GM23338 (cell line): ENCODE data around the gene SOAT2. TPM values are rescaled to one million over a fixed set of nuclear protein-coding genes. Genes with fewer than 3 reads are reported as not detected.

Experiments used
- ATAC-seq: fragments of 200-7000 bp; cut with Tn5 transposase; 3 replicates; pipeline ENCODE4 v1.9.1; 2020
- DNase-seq: peaks from one replicate; pipeline ENCODE4 v3.0.0-alpha.2; 2015; ENCODE audit warnings: low spot score
- H2AFZ ChIP-seq: fragments of 200-600 bp; sonication (generic); 2 replicates; pipeline ENCODE4 v1.8.0; 2016; ENCODE audit warnings: antibody characterized with exemption, mild to moderate bottlenecking, moderate library complexity
- H3F3A ChIP-seq: fragments of 200-600 bp; sonication (generic); replicated peaks from 2 replicates; pipeline ENCODE4 v1.8.0; 2017; ENCODE audit warnings: antibody characterized with exemption, mixed run types, low read depth
- H3K27ac ChIP-seq: fragments of 200-600 bp; sonication (generic); 2 replicates; pipeline ENCODE4 v1.6.1; 2016; ENCODE audit warnings: low read depth
- H3K27me3 ChIP-seq: fragments of 200-600 bp; sonication (generic); 2 replicates; pipeline ENCODE4 v1.8.0; 2016; ENCODE audit warnings: mild to moderate bottlenecking, mixed run types, moderate library complexity; ENCODE audit not compliant: insufficient read depth
- H3K36me3 ChIP-seq: fragments of 200-600 bp; sonication (generic); 2 replicates; pipeline ENCODE4 v1.8.0; 2016; ENCODE audit warnings: mild to moderate bottlenecking; ENCODE audit not compliant: insufficient read depth
- H3K4me1 ChIP-seq: fragments of 200-600 bp; sonication (generic); 2 replicates; pipeline ENCODE4 v1.8.0; 2016; ENCODE audit warnings: mild to moderate bottlenecking, moderate library complexity; ENCODE audit not compliant: insufficient read depth
- H3K4me2 ChIP-seq: fragments of 200-600 bp; sonication (generic); 2 replicates; pipeline ENCODE4 v1.7.1; 2017; ENCODE audit warnings: mixed run types
- H3K4me3 ChIP-seq: fragments of 200-600 bp; sonication (generic); 2 replicates; pipeline ENCODE4 v1.6.1; 2016; ENCODE audit warnings: mixed run types
- H3K79me2 ChIP-seq: fragments of 200-600 bp; sonication (generic); replicated peaks from 2 replicates; pipeline ENCODE4 v1.8.0; 2017; ENCODE audit warnings: mild to moderate bottlenecking; ENCODE audit not compliant: insufficient read depth
- H3K9me2 ChIP-seq: fragments of 200-600 bp; sonication (generic); 2 replicates; pipeline ENCODE4 v1.8.0; 2017; ENCODE audit not compliant: insufficient read depth
- H4K20me1 ChIP-seq: fragments of 200-600 bp; sonication (generic); replicated peaks from 2 replicates; pipeline ENCODE4 v1.8.0; 2017; ENCODE audit warnings: mild to moderate bottlenecking; ENCODE audit not compliant: insufficient read depth
- H3K27ac Mint-ChIP-seq: 2 replicates; pipeline ENCODE4 v1.8.0; 2020; ENCODE audit warnings: inconsistent platforms, mild to moderate bottlenecking, moderate library complexity, mixed read lengths
- H3K27me3 Mint-ChIP-seq: 3 replicates; pipeline ENCODE4 v1.8.0; 2022; ENCODE audit warnings: low read depth, mild to moderate bottlenecking, moderate library complexity, mixed read lengths, inconsistent platforms; ENCODE audit not compliant: insufficient read depth, poor library complexity
- H3K36me3 Mint-ChIP-seq: 3 replicates; pipeline ENCODE4 v1.8.0; 2021; ENCODE audit warnings: low read depth, mild to moderate bottlenecking, inconsistent platforms, moderate library complexity, mixed read lengths
- H3K4me1 Mint-ChIP-seq: 3 replicates; pipeline ENCODE4 v1.8.0; 2020; ENCODE audit warnings: mild to moderate bottlenecking, inconsistent platforms, mixed read lengths
- H3K4me3 Mint-ChIP-seq: 3 replicates; pipeline ENCODE4 v1.8.0; 2021; ENCODE audit warnings: moderate library complexity, mild to moderate bottlenecking, inconsistent platforms, mixed read lengths
- H3K9me3 Mint-ChIP-seq: 3 replicates; pipeline ENCODE4 v1.8.0; 2020; ENCODE audit warnings: moderate library complexity, mild to moderate bottlenecking, inconsistent platforms, mixed read lengths
- CREB1 ChIP-seq: fragments of 250-450 bp; sonication (Bioruptor Pico); IDR thresholded peaks from 2 replicates; pipeline ENCODE4 v1.5.0; 2020; ENCODE audit warnings: low read depth, mild to moderate bottlenecking, moderate library complexity
- EZH2 ChIP-seq: fragments of 200-600 bp; sonication (generic); IDR thresholded peaks from one replicate; pipeline ENCODE4 v1.8.0; 2017; ENCODE audit warnings: antibody characterized with exemption, mild to moderate bottlenecking, low read depth; ENCODE audit not compliant: unreplicated experiment
- EZH2phosphoT487 ChIP-seq: fragments of 200-600 bp; sonication (generic); IDR thresholded peaks from one replicate; pipeline ENCODE4 v1.8.1; 2018; ENCODE audit warnings: antibody characterized with exemption; ENCODE audit not compliant: unreplicated experiment
- JUNB ChIP-seq: IDR thresholded peaks from one replicate; pipeline ENCODE4 v1.6.1; 2016; ENCODE audit warnings: antibody characterized with exemption; ENCODE audit not compliant: unreplicated experiment
- NANOG ChIP-seq: IDR thresholded peaks from 2 replicates; pipeline ENCODE4 v1.6.1; 2016; ENCODE audit warnings: antibody characterized with exemption, borderline replicate concordance
- POLR2AphosphoS5 ChIP-seq: IDR thresholded peaks from 2 replicates; pipeline ENCODE4 v1.6.1; 2016; ENCODE audit warnings: antibody characterized with exemption, low read depth
- STAT1 ChIP-seq: IDR thresholded peaks from one replicate; pipeline ENCODE4 v1.6.1; 2016; ENCODE audit warnings: antibody characterized with exemption; ENCODE audit not compliant: unreplicated experiment
- ZNF114 ChIP-seq: fragments of 250-450 bp; sonication (Bioruptor Pico); IDR thresholded peaks from 2 replicates; pipeline ENCODE4 v1.5.0; 2020; ENCODE audit warnings: mild to moderate bottlenecking, moderate library complexity
- ZNF331 ChIP-seq: fragments of 250-450 bp; sonication (Bioruptor Pico); IDR thresholded peaks from 2 replicates; pipeline ENCODE4 v1.5.0; 2020; ENCODE audit warnings: low read depth, mild to moderate bottlenecking, moderate library complexity
- polyA plus RNA-seq: library from polyadenylated mRNA; unstranded; fragments of >200 nt; fragmentation: Nextera tagmentation; extraction: Ambion mirVana; gene quantifications from 2 replicates; pipeline ENCODE4 v1.2.1, GENCODE V29; 2016
- total RNA-seq: library from RNA; depleted of rRNA; stranded (reverse); fragments of >200 nt; shearing (Covaris generic); gene quantifications from 2 replicates; pipeline ENCODE4 v1.2.3, GENCODE V29; 2014
- TF ChIP-seq, protein P1 (sequence below), 2 experiments: fragments of 200-600 bp in 1 of 2; sonication (generic) in 1 of 2; conservative IDR thresholded peaks; 2 replicates each; pipeline versions ENCODE4 v1.5.1 to v1.6.1; 2016 to 2017; ENCODE audit warnings: antibody characterized with exemption in 2 of 2, low read depth in 2 of 2, mild to moderate bottlenecking in 2 of 2, moderate library complexity in 1 of 2
- TF ChIP-seq, protein P2 (sequence below): fragments of 250-450 bp; sonication (Bioruptor Pico); IDR thresholded peaks from 2 replicates; pipeline ENCODE4 v1.5.0; 2020; ENCODE audit warnings: mild to moderate bottlenecking, moderate library complexity

Gene SOAT2
- total and polyA plus RNA-seq, 2 experiments from 2014 or later = not detected

DNA sequence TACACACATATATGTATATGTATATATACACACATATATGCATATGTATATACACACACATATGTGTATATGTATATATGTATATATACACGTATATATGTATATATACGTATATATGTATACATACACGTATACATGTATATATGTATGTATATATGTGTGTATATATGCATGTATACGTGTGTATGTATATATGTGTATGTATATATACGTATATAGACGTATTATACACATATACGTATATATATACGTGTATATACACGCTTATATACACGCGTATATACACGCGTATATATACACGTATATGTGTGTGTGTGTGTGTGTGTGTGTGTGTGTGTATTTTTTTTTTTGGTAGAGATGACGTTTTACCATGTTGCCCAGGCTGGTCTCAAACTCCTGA is 44.4 kb downstream of the SOAT2 start:
- TF ChIP-seq EZH2phosphoT487 = no peak
- no peak for TF ChIP-seq EZH2
- no peak for TF ChIP-seq POLR2AphosphoS5
- no peak for TF ChIP-seq STAT1
- TF ChIP-seq, protein P1, sequence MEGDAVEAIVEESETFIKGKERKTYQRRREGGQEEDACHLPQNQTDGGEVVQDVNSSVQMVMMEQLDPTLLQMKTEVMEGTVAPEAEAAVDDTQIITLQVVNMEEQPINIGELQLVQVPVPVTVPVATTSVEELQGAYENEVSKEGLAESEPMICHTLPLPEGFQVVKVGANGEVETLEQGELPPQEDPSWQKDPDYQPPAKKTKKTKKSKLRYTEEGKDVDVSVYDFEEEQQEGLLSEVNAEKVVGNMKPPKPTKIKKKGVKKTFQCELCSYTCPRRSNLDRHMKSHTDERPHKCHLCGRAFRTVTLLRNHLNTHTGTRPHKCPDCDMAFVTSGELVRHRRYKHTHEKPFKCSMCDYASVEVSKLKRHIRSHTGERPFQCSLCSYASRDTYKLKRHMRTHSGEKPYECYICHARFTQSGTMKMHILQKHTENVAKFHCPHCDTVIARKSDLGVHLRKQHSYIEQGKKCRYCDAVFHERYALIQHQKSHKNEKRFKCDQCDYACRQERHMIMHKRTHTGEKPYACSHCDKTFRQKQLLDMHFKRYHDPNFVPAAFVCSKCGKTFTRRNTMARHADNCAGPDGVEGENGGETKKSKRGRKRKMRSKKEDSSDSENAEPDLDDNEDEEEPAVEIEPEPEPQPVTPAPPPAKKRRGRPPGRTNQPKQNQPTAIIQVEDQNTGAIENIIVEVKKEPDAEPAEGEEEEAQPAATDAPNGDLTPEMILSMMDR (conservative IDR thresholded peaks at IDR 0.05; ENCODE audit: low read depth in 2 of 2) = no peak
- TF ChIP-seq CREB1 (CRISPR knock-in tag) = no peak
- no peak for TF ChIP-seq ZNF114 (CRISPR knock-in tag)
- H3K4me1 ChIP-seq = 0 out of 2 replicates have a peak, but pooled peaks cover 2% of the 10 kb centered on the region
- H3K27ac ChIP-seq = no peak overlapping the region
- DNase-seq = no peak
- H4K20me1 ChIP-seq = no peaks in the 10 kb centered on the region
- H3K36me3 ChIP-seq = no peaks in the 10 kb centered on the region
- H3K27me3 Mint-ChIP-seq = no peaks in the 10 kb centered on the region
- no peak overlapping the region for H3K4me2 ChIP-seq
- H3K4me3 ChIP-seq = no peak overlapping the region
- H3K4me1 Mint-ChIP-seq = peaks cover 3% of the 10 kb centered on the region; the same call in 2 of the 3 replicates
- H3K27me3 ChIP-seq = no peaks in the 10 kb centered on the region
- H3K4me3 Mint-ChIP-seq = no peak overlapping the region
- no peaks in the 10 kb centered on the region for H3K36me3 Mint-ChIP-seq
- no peak overlapping the region for H2AFZ ChIP-seq
- H3K79me2 ChIP-seq = no peaks in the 10 kb centered on the region
- no peaks in the 10 kb centered on the region for H3K9me2 ChIP-seq
- peaks cover 17% of the 10 kb centered on the region for H3F3A ChIP-seq
- H3K9me3 Mint-ChIP-seq = peaks cover 3% of the 10 kb centered on the region; the same call in 1 of the 3 replicates
- H3K27ac Mint-ChIP-seq = no peak overlapping the region
- no peak for ATAC-seq

DNA sequence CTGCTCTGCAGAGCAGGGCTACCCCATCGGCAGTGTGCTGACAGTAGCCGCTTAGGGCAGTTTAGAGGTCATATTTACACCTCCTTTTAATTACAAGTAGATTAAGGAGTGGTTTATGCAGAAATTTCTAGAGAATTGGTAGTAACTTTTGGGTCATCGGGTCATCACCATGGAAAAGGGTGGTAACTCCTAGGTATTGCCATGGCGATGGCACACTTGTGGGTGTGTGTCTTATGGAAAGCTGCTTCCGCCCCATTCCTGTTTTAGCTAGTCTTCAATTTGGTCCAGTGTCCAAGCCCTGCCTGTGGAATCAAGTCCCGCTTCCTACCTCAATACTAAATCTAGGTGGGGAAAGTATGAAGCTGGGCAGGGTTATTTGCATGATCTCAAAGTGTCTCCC is 47.8 kb downstream of the SOAT2 start:
- H3K36me3 ChIP-seq = no peaks in the 10 kb centered on the region
- no peak overlapping the region for H3K4me3 Mint-ChIP-seq
- no peaks in the 10 kb centered on the region for H4K20me1 ChIP-seq
- 0 out of 2 replicates have a peak, but pooled peaks cover 2% of the 10 kb centered on the region for H3K4me1 ChIP-seq
- H3K79me2 ChIP-seq = no peaks in the 10 kb centered on the region
- H3K27ac ChIP-seq = no peak overlapping the region
- DNase-seq (no peak), ATAC-seq (no peak)
- H2AFZ ChIP-seq = no peak overlapping the region
- H3K4me1 Mint-ChIP-seq = peaks cover 3% of the 10 kb centered on the region; the same call in 1 of the 3 replicates
- H3K36me3 Mint-ChIP-seq = no peaks in the 10 kb centered on the region
- no peak for TF ChIP-seq ZNF331 (CRISPR knock-in tag)
- no peak for TF ChIP-seq EZH2phosphoT487
- no peak for TF ChIP-seq EZH2
- TF ChIP-seq, protein P2, sequence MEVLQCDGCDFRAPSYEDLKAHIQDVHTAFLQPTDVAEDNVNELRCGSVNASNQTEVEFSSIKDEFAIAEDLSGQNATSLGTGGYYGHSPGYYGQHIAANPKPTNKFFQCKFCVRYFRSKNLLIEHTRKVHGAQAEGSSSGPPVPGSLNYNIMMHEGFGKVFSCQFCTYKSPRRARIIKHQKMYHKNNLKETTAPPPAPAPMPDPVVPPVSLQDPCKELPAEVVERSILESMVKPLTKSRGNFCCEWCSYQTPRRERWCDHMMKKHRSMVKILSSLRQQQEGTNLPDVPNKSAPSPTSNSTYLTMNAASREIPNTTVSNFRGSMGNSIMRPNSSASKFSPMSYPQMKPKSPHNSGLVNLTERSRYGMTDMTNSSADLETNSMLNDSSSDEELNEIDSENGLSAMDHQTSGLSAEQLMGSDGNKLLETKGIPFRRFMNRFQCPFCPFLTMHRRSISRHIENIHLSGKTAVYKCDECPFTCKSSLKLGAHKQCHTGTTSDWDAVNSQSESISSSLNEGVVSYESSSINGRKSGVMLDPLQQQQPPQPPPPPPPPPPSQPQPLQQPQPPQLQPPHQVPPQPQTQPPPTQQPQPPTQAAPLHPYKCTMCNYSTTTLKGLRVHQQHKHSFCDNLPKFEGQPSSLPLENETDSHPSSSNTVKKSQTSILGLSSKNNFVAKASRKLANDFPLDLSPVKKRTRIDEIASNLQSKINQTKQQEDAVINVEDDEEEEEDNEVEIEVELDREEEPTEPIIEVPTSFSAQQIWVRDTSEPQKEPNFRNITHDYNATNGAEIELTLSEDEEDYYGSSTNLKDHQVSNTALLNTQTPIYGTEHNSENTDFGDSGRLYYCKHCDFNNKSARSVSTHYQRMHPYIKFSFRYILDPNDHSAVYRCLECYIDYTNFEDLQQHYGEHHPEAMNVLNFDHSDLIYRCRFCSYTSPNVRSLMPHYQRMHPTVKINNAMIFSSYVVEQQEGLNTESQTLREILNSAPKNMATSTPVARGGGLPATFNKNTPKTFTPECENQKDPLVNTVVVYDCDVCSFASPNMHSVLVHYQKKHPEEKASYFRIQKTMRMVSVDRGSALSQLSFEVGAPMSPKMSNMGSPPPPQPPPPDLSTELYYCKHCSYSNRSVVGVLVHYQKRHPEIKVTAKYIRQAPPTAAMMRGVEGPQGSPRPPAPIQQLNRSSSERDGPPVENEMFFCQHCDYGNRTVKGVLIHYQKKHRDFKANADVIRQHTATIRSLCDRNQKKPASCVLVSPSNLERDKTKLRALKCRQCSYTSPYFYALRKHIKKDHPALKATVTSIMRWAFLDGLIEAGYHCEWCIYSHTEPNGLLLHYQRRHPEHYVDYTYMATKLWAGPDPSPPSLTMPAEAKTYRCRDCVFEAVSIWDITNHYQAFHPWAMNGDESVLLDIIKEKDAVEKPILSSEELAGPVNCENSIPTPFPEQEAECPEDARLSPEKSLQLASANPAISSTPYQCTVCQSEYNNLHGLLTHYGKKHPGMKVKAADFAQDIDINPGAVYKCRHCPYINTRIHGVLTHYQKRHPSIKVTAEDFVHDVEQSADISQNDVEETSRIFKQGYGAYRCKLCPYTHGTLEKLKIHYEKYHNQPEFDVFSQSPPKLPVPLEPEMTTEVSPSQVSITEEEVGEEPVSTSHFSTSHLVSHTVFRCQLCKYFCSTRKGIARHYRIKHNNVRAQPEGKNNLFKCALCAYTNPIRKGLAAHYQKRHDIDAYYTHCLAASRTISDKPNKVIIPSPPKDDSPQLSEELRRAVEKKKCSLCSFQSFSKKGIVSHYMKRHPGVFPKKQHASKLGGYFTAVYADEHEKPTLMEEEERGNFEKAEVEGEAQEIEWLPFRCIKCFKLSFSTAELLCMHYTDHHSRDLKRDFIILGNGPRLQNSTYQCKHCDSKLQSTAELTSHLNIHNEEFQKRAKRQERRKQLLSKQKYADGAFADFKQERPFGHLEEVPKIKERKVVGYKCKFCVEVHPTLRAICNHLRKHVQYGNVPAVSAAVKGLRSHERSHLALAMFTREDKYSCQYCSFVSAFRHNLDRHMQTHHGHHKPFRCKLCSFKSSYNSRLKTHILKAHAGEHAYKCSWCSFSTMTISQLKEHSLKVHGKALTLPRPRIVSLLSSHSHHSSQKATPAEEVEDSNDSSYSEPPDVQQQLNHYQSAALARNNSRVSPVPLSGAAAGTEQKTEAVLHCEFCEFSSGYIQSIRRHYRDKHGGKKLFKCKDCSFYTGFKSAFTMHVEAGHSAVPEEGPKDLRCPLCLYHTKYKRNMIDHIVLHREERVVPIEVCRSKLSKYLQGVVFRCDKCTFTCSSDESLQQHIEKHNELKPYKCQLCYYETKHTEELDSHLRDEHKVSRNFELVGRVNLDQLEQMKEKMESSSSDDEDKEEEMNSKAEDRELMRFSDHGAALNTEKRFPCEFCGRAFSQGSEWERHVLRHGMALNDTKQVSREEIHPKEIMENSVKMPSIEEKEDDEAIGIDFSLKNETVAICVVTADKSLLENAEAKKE = no peak
- no peak for TF ChIP-seq POLR2AphosphoS5
- no peak for TF ChIP-seq JUNB
- no peak for TF ChIP-seq NANOG
- TF ChIP-seq, protein P1 (conservative IDR thresholded peaks at IDR 0.05; ENCODE audit: low read depth in 2 of 2) = no peak
- no peak for TF ChIP-seq CREB1 (CRISPR knock-in tag)
- TF ChIP-seq STAT1 = no peak
- peaks cover 17% of the 10 kb centered on the region for H3F3A ChIP-seq
- H3K4me2 ChIP-seq = no peak overlapping the region
- peaks cover 3% of the 10 kb centered on the region; the same call in 1 of the 3 replicates for H3K9me3 Mint-ChIP-seq
- H3K27me3 Mint-ChIP-seq = no peaks in the 10 kb centered on the region
- H3K27ac Mint-ChIP-seq = no peak overlapping the region
- no peaks in the 10 kb centered on the region for H3K9me2 ChIP-seq
- H3K4me3 ChIP-seq = no peak overlapping the region
- no peaks in the 10 kb centered on the region for H3K27me3 ChIP-seq
